H9 (cell line): ENCODE results near the gene DPF1. TPM values are rescaled to one million over a fixed set of nuclear protein-coding genes. Genes with fewer than 3 reads are reported as not detected.

ENCODE experiments used
- DNase-seq: peaks from one replicate; pipeline ENCODE4 v3.0.0-alpha.2; 2017
- H2AFZ ChIP-seq: one replicate; pipeline ENCODE4 v1.6.1; 2013; ENCODE audit warnings: mild to moderate bottlenecking, low read length, control low read depth, moderate library complexity
- H2AK5ac ChIP-seq: 2 replicates; pipeline ENCODE4 v1.6.1; 2013; ENCODE audit warnings: low read length, control low read depth, mixed read lengths; ENCODE audit not compliant: insufficient read length
- H2BK120ac ChIP-seq: one replicate; pipeline ENCODE4 v1.6.1; 2013; ENCODE audit warnings: low read depth, mild to moderate bottlenecking, low read length, control low read depth, inconsistent platforms; ENCODE audit not compliant: poor library complexity, severe bottlenecking
- H2BK12ac ChIP-seq: 2 replicates; pipeline ENCODE4 v1.6.1; 2013; ENCODE audit warnings: low read length, control low read depth, mixed read lengths, low read depth; ENCODE audit not compliant: insufficient read length
- H2BK15ac ChIP-seq: 2 replicates; pipeline ENCODE4 v1.6.1; 2013; ENCODE audit warnings: low read depth, low read length, control low read depth
- H2BK20ac ChIP-seq: one replicate; pipeline ENCODE4 v1.6.1; 2013; ENCODE audit warnings: low read depth, mild to moderate bottlenecking, low read length, control low read depth, inconsistent platforms; ENCODE audit not compliant: poor library complexity, severe bottlenecking
- H2BK5ac ChIP-seq: 2 replicates; pipeline ENCODE4 v1.6.1; 2013; ENCODE audit warnings: low read length, control low read depth, mixed read lengths; ENCODE audit not compliant: insufficient read length
- H3K14ac ChIP-seq: 2 replicates; pipeline ENCODE4 v1.6.1; 2013; ENCODE audit warnings: low read length, control low read depth; ENCODE audit not compliant: insufficient read depth
- H3K18ac ChIP-seq: 2 replicates; pipeline ENCODE4 v1.6.1; 2013; ENCODE audit warnings: low read depth, mild to moderate bottlenecking, mixed read lengths, low read length, control low read depth; ENCODE audit not compliant: insufficient read length
- H3K23ac ChIP-seq: 2 replicates; pipeline ENCODE4 v1.6.1; 2013; ENCODE audit warnings: low read length, control low read depth, mixed read lengths, low read depth; ENCODE audit not compliant: insufficient read length
- H3K23me2 ChIP-seq: 2 replicates; pipeline ENCODE4 v1.6.1; 2013; ENCODE audit warnings: low read depth, mild to moderate bottlenecking, mixed read lengths, low read length, control low read depth; ENCODE audit not compliant: insufficient read length, poor library complexity, severe bottlenecking
- H3K27ac ChIP-seq: 2 replicates; pipeline ENCODE4 v1.5.1; 2013; ENCODE audit warnings: low read length, control low read depth, mixed read lengths, low read depth; ENCODE audit not compliant: insufficient read length
- H3K27me3 ChIP-seq: 2 replicates; pipeline ENCODE4 v1.6.1; 2013; ENCODE audit warnings: low read length, control low read depth, inconsistent platforms; ENCODE audit not compliant: insufficient read depth
- H3K4ac ChIP-seq: 2 replicates; pipeline ENCODE4 v1.6.1; 2013; ENCODE audit warnings: low read depth, mild to moderate bottlenecking, control low read depth, inconsistent platforms, low read length, moderate library complexity
- H3K4me1 ChIP-seq: 2 replicates; pipeline ENCODE4 v1.6.1; 2013; ENCODE audit warnings: low read length, control low read depth, inconsistent platforms; ENCODE audit not compliant: insufficient read depth
- H3K4me2 ChIP-seq: 2 replicates; pipeline ENCODE4 v1.6.1; 2013; ENCODE audit warnings: low read length, control low read depth, mixed read lengths; ENCODE audit not compliant: insufficient read length, insufficient read depth
- H3K56ac ChIP-seq: 2 replicates; pipeline ENCODE4 v1.6.1; 2013; ENCODE audit warnings: low read depth, mild to moderate bottlenecking, mixed read lengths, low read length, control low read depth; ENCODE audit not compliant: insufficient read length
- H3K79me1 ChIP-seq: 2 replicates; pipeline ENCODE4 v1.6.1; 2013; ENCODE audit warnings: low read depth, mild to moderate bottlenecking, moderate library complexity, low read length, control low read depth, inconsistent platforms; ENCODE audit not compliant: insufficient read depth, poor library complexity, severe bottlenecking
- H3K79me2 ChIP-seq: 2 replicates; pipeline ENCODE4 v1.6.1; 2013; ENCODE audit warnings: low read length, control low read depth, inconsistent platforms; ENCODE audit not compliant: insufficient read depth
- H3K9ac ChIP-seq: 2 replicates; pipeline ENCODE4 v1.6.1; 2013; ENCODE audit warnings: low read length, control low read depth, mixed read lengths; ENCODE audit not compliant: insufficient read length; ENCODE audit errors: extremely low read depth
- H3K9me3 ChIP-seq: one replicate; pipeline ENCODE4 v1.6.1; 2013; ENCODE audit warnings: low read depth, low read length, inconsistent platforms; ENCODE audit not compliant: control insufficient read depth
- H3T11ph ChIP-seq: one replicate; pipeline ENCODE4 v1.6.1; 2013; ENCODE audit warnings: mild to moderate bottlenecking, low read length, control low read depth, inconsistent platforms
- H4K20me1 ChIP-seq: one replicate; pipeline ENCODE4 v1.6.1; 2013; ENCODE audit not compliant: control insufficient read depth, insufficient read length, insufficient read depth
- H4K5ac ChIP-seq: 2 replicates; pipeline ENCODE4 v1.6.1; 2013; ENCODE audit warnings: low read depth, mild to moderate bottlenecking, mixed read lengths, low read length, control low read depth; ENCODE audit not compliant: insufficient read length
- H4K8ac ChIP-seq: replicated peaks from 2 replicates; pipeline ENCODE4 v1.6.1; 2013; ENCODE audit warnings: low read length, control low read depth, mixed read lengths, low read depth; ENCODE audit not compliant: insufficient read length
- H4K91ac ChIP-seq: 2 replicates; pipeline ENCODE4 v1.6.1; 2013; ENCODE audit warnings: low read depth, mild to moderate bottlenecking, moderate library complexity, mixed read lengths, low read length, control low read depth; ENCODE audit not compliant: insufficient read length
- H3K27ac Mint-ChIP-seq, 3 experiments: 2 replicates in 2 of 3; 3 replicates in 1 of 3; pipeline ENCODE4 v1.8.0; 2020 to 2021; ENCODE audit warnings: mixed read lengths in 3 of 3, mild to moderate bottlenecking in 1 of 3, moderate library complexity in 1 of 3
- H3K27me3 Mint-ChIP-seq: 2 replicates; pipeline ENCODE4 v1.8.0; 2021; ENCODE audit warnings: low read depth, mild to moderate bottlenecking, moderate library complexity, mixed read lengths
- H3K36me3 Mint-ChIP-seq, 3 experiments: 2 replicates in 2 of 3; 3 replicates in 1 of 3; pipeline ENCODE4 v1.8.0; 2020 to 2021; ENCODE audit warnings: low read depth in 3 of 3, mixed read lengths in 3 of 3; ENCODE audit not compliant: insufficient read depth in 1 of 3
- H3K4me1 Mint-ChIP-seq, 2 experiments: 2 replicates each; pipeline ENCODE4 v1.8.0; 2020; ENCODE audit warnings: mixed read lengths in 2 of 2
- H3K4me3 Mint-ChIP-seq, 2 experiments: 2 replicates in 1 of 2; 3 replicates in 1 of 2; pipeline ENCODE4 v1.8.0; 2020 to 2021; ENCODE audit warnings: mild to moderate bottlenecking in 2 of 2, mixed read lengths in 2 of 2, moderate library complexity in 1 of 2
- H3K9me3 Mint-ChIP-seq, 2 experiments: 2 replicates in 1 of 2; 3 replicates in 1 of 2; pipeline ENCODE4 v1.8.0; 2020; ENCODE audit warnings: mild to moderate bottlenecking in 2 of 2, mixed read lengths in 2 of 2, moderate library complexity in 1 of 2
- WGBS: extraction: QIAGEN DNeasy Blood & Tissue Kit; methylation state at CpG from one replicate; pipeline ENCODE4 v1.1.7; 2013; ENCODE audit warnings: missing lambda C conversion rate, low lambda C conversion rate, mixed read lengths; ENCODE audit not compliant: insufficient read length; ENCODE audit errors: extremely low coverage; 5-methylcytosine and 5-hydroxymethylcytosine counted together
- total RNA-seq: library from RNA; stranded (reverse); gene quantifications from 2 replicates; pipeline ENCODE4 v1.2.1, GENCODE V29; 2021
- TF ChIP-seq, protein P1 (sequence below): fragments of 200-600 bp; sonication (generic); conservative IDR thresholded peaks from 3 replicates; pipeline ENCODE4 v1.8.0; 2021; ENCODE audit warnings: antibody characterized with exemption, mild to moderate bottlenecking

Gene DPF1
- total RNA-seq, 1 experiment from 2014 or later, result 12.0 TPM

GRCh38 chr19:38234615-38235014, 10.6 kb upstream of the DPF1 start:
- Histone ChIP-seq H3K4me1 (no peaks in the 10 kb centered on the region), H3K23ac (no peak overlapping the region), H4K91ac (no peak overlapping the region), H3K9ac (no peak overlapping the region), H3K4ac (no peak overlapping the region), H2BK12ac (no peak overlapping the region), H3K4me2 (no peak overlapping the region), H3K27me3 (no peaks in the 10 kb centered on the region; the same call in 1 of the 2 replicates), H3K18ac (no peak overlapping the region), H3T11ph (no peak overlapping the region), H2BK120ac (no peak overlapping the region), H3K9me3 (no peaks in the 10 kb centered on the region), H4K20me1 (no peaks in the 10 kb centered on the region), H2AFZ (no peak overlapping the region), H2BK15ac (no peak overlapping the region), H2BK5ac (no peak overlapping the region), H4K5ac (no peak overlapping the region), H2AK5ac (no peak overlapping the region), H3K14ac (no peak overlapping the region), H3K56ac (no peak overlapping the region), H2BK20ac (no peak overlapping the region), H3K27ac (no peak overlapping the region), H3K79me1 (no peaks in the 10 kb centered on the region), H4K8ac (no peak overlapping the region), H3K79me2 (no peaks in the 10 kb centered on the region), H3K23me2 (no peaks in the 10 kb centered on the region)
- H3K36me3 Mint-ChIP-seq, result no peaks in the 10 kb centered on the region
- DNase-seq, result no peak
- no peak overlapping the region for H3K27ac Mint-ChIP-seq
- peaks cover 58% of the 10 kb centered on the region for H3K27me3 Mint-ChIP-seq
- H3K4me3 Mint-ChIP-seq, result no peak overlapping the region
- no peaks in the 10 kb centered on the region for H3K9me3 Mint-ChIP-seq
- TF ChIP-seq, protein P1, sequence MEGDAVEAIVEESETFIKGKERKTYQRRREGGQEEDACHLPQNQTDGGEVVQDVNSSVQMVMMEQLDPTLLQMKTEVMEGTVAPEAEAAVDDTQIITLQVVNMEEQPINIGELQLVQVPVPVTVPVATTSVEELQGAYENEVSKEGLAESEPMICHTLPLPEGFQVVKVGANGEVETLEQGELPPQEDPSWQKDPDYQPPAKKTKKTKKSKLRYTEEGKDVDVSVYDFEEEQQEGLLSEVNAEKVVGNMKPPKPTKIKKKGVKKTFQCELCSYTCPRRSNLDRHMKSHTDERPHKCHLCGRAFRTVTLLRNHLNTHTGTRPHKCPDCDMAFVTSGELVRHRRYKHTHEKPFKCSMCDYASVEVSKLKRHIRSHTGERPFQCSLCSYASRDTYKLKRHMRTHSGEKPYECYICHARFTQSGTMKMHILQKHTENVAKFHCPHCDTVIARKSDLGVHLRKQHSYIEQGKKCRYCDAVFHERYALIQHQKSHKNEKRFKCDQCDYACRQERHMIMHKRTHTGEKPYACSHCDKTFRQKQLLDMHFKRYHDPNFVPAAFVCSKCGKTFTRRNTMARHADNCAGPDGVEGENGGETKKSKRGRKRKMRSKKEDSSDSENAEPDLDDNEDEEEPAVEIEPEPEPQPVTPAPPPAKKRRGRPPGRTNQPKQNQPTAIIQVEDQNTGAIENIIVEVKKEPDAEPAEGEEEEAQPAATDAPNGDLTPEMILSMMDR, result no peak
- peaks cover 9 to 16% of the 10 kb centered on the region in 2 experiments for H3K4me1 Mint-ChIP-seq
- no CpG with 5 or more reads among the region's 4 CpGs for WGBS
